Activated T-cell treated with anti-CD3 and anti-CD28 coated beads for 4 hours (primary cell): ENCODE results near the gene SPATA32.

Experiments
- DNase-seq: peaks from one replicate; pipeline ENCODE4 v3.0.0-alpha.2; 2020

The SPATA32 gene

DNA sequence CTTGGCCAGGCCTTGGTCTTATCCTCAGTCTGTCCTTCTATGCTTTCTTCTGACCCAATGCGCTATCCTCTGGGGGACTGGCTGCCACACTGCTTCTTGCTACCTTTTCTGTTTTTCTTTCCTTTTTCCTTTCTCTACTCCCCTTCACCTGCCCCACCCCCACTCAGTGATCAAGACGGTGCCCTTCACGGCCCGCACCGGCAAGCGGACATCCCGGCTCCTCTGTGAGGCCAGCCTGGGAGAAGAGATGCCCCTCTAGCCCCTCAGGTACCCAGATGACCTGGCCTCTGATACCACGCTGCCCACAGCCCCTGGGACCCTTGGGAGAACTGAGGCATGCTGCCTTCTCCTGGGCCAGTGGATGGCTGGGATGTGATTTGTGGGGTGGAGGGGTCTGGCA is 15.6 kb downstream of the SPATA32 start:
- DNase-seq: no peak

DNA sequence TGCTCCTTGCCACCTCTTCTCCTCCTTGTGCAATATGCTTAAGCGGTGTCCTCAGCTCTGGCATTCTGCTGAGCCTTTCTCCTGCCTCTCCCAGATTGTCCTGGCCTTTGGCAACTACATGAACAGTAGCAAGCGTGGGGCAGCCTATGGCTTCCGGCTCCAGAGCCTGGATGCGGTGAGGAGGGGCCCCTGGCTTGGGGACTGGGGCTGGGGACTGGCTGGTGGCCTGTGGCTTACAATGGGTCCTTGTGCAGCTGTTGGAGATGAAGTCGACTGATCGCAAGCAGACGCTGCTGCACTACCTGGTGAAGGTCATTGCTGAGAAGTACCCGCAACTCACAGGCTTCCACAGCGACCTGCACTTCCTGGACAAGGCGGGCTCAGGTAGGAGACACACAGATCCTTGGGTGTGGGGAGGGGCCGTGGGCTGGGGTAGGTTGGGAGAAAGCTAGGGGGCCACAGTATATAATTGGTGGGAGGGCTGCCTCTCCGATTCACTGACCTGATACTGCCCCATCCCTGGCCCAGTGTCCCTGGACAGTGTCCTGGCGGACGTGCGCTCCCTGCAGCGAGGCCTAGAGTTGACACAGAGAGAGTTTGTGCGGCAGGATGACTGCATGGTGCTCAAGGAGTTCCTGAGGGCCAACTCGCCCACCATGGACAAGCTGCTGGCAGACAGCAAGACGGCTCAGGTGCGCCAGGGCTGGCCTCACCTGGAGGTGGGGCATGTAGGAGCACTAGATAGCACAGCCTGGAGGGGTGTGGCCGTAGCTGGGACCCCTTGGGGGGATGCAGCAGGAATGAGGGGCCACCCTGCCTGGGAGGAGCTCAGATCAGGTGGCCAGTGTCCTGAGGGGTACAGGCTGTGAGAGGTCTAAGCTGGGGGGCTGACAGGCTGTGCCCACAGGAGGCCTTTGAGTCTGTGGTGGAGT is 16.9 kb downstream of the SPATA32 start:
- no peak for DNase-seq

DNA sequence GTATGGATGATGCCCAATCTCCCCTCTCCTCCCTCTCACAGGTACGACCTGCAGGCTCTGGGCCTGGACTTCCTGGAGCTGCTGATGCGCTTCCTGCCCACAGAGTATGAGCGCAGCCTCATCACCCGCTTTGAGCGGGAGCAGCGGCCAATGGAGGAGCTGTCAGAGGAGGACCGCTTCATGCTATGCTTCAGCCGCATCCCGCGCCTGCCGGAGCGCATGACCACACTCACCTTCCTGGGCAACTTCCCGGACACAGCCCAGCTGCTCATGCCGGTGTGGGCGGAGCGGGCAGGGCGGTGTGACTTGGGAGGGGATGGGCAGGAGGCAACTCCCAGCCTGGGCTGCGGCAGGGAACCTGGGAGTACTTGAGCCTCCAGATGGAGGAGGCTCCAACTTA is 18.1 kb downstream of the SPATA32 start:
- DNase-seq: no peak

DNA sequence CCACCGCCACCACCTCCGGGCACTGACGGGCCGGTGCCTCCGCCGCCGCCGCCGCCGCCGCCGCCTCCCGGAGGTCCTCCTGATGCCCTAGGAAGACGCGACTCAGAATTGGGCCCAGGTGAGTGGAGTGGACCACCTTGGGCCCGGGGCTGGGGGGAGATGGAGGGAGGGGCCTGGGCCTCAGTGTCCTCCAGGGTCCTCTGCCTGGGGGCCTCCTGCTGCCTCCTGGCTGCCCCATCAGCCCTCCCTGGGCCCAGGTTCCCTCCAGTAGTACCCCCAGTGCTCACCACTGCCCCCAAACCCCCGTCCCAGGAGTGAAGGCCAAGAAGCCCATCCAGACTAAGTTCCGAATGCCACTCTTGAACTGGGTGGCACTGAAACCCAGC is 19.9 kb downstream of the SPATA32 start:
- no peak for DNase-seq

DNA sequence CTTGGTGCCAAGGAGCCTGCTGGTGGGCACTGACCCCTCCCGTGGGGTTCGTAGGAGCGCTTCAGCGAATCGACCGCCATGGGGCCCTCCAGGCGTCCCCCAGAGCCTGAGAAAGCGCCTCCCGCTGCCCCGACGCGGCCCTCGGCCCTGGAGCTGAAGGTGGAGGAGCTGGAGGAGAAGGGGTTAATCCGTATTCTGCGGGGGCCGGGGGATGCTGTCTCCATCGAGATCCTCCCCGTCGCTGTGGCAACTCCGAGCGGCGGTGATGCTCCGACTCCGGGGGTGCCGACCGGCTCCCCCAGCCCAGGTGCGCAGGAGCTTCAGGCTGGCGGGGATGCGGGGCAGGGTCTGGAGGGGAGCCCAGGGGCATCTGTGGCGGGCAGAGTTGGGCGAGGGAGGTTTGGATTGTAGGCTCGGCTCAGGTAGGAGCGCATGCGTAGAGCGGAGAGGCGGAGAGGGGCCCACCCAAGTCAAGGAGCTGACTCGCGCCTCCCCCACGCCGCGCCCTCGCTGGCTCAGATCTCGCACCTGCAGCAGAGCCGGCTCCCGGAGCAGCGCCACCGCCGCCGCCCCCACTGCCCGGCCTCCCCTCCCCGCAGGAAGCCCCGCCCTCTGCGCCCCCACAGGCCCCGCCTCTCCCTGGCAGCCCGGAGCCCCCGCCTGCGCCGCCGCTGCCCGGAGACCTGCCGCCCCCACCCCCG is 20.4 kb downstream of the SPATA32 start:
- DNase-seq: no peak

DNA sequence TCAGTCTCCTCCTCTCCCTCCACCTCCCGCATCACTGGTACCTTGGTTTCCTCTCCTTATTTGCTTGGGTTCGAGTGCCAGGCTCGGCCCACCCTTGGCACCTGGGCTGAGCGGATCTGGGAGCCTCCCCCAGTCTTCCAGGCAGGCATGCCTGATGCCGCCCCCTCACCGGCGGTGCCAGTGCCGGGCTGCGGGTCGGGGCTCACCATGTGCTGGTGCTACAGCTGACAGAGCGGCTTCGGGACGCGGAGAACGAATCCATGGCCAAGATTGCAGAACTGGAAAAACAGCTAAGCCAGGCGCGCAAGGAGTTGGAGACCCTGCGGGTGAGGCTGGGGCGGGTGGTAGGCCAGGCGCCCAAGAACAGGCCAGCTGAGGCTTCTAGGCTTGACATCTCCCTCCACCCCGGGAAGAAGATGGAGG is 21.0 kb downstream of the SPATA32 start:
- DNase-seq: no peak

DNA sequence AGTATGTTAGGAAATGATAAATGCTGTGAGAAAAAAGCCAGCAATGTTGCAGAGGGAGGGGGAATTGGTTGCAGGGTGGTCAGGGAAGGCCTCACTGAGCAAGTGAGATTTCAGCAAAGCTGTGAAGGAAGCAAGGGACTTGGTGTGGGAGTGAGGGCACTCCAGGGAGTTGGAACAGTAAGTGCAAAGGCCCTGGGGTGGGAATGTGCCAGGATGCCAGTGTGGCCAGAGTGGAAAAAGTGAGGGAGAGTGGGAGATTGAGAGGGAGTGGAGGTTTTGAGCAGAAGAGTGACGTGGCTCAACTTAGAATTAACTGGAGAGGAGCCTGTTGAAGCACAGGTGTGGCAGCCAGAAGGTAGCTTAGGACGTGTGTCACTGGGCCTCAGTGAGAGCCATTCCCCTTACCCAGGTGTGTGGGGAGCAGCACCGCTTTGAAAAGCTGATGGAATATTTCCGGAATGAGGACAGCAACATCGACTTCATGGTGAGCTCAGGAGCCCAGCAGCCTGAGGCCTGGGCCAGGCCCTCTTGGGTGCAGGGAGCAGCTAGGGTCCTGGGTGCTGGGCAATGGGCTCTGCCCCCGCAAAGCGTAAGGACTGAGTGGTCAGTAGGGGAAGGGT is 23.6 kb downstream of the SPATA32 start:
- no peak for DNase-seq

DNA sequence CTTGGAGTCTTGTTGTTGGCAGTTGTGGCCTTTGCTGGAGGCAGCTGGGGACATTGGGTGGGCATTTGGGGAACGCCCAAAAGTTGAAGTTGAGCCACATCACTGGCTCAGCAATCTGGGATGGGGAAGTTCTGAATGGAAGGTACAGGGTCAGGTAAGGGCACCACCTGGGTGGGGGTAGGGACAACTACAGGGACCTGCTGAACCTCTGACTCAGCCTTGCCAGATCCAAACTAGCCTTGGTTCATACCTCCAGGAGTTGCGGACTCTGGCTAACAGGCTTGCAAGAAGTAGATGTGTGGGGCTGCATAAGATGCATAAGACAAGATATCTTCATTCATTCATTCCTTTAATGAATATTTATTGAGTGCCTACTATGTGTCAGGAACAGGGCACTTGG is 24.2 kb downstream of the SPATA32 start:
- no peak for DNase-seq

DNA sequence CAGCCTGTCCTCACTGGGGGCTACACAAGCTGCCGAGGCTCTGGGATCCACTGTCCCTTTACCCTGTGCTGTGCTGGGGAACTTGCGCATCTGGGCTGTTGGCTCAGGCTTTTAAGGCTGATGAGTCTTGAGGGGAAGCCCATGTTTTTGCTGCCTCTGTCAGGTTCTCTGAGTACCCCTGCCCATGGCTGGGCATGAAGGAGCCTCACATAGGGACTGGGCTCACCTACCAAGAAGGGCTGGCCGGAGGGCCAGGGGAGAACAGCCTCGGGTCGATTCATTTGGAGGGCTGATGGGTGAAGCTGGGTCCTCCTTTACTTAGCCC is 25.6 kb downstream of the SPATA32 start:
- no peak for DNase-seq

DNA sequence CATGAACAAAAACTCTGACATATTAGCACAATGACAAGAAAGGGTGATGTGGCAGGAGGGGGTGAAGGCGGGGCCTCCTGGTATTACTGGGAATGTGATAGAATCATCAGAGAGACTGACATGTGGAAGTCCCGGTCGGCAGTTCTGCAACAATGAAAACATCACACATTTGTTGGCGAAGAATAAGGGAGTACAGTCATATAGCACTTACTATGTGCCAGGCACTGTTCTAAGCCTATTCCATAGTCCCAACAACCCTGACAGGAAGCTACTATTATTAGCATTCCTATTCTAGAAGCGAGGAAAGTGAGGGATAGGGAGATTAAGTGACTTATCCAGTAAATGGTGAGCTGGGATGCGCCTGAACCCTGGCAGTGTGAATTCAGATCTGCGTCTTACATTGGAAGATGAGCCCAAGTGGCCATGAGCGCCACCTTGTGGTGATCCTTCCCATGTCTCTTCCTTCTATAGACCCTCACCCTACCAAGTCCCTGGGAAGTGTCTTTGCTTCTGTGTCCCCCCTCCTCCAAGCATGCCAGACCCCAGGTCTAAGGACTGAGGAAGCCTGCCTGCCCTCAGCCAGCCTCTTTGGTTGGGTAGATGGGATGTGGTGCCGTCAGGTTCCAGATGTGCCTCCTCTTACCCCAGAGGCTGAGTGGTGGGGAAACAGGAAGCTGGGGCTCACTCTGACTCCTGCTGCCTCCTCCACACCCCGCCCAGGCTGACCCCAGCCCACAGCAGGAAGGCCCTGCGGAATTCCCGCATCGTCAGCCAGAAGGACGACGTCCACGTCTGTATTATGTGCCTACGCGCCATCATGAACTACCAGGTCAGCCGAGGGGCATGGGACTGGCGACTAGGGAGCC is 26.2 kb downstream of the SPATA32 start:
- peak; percentile 78 for DNase-seq

DNA sequence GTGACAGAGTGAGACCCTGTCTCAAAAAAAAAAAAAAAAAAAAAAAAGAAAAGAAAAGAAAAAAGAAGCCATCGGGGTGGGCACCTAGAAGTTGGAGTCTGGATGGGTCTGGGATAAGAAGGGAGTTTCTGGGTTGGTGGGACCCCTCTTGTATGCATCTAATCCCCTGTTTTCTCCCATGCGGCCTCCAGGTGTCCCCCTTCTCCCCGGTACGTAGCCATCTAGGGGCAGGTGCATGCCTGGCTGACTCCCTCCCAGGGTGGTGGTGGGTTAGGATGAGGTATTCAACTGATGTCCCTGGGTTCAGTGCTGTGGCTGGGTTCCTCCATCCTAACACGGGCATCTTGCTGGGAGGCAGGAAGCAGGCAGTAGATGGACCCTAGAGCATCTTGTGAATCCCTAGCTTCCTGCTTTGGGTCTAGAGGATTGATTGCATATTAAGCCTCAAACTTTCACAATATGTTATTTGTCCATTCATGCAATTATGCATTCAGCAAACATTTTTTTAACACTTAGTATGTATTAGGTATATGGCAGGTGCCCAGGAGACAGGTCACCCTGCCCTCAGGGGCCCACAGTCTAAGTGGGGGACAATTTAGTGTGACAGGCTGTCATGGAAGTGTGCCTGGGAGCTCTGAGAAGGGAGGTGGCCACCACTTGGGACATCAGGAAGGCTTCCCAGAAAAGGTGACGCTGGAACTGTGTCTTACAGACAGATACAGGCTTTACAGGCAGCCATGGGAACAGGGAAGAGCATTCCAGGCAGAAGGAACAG is 27.1 kb downstream of the SPATA32 start:
- DNase-seq: no peak

DNA sequence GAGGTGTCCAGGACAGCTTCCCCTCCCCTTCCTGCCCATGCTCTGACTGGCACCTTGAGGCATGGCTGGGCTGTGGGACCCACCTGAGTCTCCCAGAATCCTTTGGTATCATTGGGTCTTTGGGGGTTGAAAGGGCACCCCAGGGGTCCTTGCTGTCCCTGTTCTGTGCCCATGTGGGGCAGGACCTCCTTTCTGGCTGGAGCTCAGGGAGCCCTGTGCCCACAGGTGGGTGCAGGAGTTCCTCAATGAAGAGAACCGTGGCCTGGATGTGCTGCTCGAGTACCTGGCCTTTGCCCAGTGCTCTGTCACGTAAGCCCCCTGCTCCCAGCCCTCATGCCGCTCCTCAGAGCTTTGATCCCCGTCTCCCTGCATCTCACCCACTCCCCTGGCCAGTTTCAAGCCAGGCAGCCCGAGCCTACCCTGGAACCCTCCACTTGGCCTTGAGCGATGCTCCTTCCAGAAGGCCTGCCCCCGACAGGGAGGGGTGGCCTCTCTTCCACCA is 28.4 kb downstream of the SPATA32 start:
- no peak for DNase-seq

DNA sequence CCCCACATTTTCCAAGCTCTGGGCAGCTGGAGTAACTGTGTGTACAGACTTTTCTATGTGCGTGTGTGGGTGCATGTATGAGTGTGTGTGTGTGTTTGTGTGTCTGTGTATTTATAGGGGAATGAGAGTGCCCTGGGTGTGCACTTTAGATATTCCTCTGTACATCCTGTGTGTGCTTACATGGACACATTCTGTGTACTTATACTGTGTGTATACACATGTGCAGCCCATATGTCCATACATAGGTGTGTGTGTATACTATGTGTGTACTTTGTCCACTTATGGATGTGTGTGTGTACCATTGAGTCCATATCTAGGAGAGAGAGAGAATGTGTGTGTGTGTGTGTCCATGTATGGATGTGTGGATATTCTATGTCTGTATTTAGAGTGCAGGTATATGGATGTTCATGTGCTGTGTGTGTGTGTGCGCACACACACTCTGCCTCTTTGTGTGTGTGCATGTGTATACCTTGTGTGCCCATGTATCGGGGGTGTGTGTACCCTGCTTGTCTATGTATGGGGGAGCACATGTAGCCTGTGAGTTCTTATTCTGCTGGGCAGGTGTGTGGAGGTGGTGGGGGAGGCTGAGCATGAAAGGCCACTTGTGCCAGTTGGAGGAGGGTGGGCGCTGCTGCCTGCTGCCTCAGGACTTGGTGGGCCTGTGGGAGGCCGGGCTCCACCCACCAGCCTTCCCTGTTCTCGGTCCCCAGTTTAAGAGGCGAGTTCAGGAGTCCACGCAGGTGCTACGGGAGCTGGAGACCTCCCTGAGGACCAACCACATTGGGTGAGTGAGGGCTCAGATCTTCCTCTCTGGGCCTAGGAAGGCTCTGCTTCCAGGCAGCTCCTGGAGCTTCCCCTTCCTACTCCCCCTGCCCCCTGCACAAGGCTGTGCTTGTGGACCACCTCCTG is 29.1 kb downstream of the SPATA32 start:
- no peak for DNase-seq

DNA sequence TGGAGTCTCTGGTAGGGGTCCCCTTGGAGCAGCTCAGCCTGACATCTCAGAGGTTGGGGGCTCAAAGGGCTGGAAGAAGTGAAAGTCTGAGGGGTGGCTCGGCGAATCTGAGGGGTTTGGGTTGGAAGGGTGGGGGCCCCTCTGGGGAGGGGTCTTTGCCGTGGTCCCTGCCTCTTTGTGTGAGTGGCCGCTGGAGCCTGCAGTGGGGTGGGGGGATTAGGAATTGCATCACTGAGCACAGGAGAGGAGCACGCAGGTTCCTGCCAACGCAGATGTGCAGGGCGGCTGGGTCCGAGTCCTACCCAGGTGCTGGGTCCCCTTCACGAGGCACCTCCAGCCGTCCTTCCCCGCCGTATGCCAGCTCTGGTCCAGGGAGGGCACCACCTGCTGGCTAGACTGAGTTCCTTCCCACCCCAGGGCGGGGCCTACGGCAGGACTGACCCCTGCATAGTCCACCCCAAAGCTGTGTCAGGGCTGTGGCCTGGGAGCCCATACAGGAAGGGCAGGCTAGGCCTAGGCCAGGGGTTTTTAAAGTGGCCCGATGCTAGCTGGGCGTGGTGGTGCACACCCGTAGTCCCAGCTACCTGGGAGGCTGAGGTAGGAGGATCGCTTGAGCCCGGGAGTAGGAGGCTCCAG is 30.3 kb downstream of the SPATA32 start:
- no peak for DNase-seq

DNA sequence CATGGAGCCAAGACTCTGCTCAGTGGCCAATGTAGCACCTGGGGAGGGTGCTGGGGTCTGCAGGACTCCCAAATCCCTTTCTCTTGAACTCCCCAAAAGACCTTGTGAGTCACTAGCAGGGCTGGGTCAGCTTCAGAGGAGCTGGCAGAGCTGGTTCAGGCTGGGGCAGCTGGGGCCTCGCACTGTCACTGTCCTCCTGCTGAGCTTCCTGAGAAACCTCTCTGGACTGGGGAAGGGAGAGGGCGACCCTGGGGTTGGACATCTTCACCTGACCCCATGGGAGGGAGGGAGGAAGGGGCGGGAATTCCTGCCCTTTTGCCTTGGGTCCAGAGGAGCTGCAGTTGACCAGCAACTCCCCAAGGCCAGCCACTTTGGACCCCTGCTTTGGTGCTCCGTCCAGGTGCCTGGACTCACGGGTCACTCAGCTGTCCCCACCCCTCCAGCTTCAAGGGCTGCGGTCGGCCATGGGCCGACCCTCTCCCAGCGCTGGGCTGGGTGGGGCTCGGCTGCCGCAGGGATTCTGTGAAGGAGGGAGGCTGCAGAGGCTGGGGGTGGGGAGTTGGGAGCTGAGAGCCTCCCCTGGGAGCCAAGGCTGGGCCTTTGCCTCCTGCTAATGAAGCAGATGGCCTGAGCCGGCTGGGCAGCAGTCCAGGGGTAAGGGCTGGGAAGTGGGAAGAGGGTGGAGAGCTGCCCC is 31.0 kb downstream of the SPATA32 start:
- no peak for DNase-seq

DNA sequence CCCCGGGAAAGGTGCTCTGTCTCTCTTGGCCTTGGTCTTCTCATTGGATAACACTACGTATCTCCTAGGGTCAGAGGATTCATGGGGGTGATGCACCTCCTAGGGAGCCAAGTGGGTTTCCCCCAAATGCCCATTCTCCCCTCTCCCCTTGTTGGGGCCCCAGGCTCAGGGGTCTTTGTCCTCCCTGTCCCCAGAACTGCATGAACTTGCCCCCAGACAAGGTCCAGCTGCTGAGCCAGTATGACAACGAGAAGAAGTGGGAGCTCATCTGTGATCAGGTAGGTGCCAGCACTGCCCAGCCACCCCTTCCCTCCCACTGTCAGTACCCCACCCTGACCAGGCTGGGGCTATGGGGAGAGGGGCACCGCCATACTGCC is 31.5 kb downstream of the SPATA32 start:
- no peak for DNase-seq

DNA sequence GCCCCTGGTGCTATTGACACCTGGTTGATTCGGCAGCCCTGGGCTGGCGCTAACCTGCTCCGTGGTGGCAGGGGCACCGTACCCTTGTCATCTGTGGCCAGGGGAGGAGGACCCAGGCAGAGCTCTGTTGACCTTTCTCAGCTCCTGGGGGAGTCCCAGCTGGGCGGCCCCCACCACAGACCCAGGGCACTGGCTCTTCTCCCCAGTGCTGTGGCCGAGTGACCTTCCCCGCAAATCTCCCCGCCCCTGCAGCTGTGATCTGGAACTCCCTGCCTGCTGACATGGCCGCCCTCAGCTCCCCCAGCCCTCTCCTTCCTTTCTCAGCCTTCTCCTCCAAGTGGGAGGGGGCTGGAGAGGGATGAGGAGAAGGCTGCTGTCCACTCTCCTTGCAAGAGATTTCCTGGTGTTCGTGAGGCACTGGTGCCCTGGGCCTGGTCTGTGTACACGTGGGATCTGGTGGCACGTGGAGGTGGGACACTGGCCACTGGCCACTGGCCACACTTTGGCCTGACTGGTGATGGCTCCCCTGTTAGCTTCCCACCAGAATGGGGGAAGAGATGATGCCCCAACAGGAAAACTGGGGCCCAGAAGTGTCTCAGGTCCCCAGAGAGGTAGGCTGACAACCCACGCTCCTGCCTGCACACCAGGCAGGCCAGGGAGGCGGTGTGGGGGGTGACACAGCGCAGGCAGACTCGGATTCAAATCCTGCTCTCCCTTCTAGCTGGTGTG is 32.0 kb downstream of the SPATA32 start:
- no peak for DNase-seq

DNA sequence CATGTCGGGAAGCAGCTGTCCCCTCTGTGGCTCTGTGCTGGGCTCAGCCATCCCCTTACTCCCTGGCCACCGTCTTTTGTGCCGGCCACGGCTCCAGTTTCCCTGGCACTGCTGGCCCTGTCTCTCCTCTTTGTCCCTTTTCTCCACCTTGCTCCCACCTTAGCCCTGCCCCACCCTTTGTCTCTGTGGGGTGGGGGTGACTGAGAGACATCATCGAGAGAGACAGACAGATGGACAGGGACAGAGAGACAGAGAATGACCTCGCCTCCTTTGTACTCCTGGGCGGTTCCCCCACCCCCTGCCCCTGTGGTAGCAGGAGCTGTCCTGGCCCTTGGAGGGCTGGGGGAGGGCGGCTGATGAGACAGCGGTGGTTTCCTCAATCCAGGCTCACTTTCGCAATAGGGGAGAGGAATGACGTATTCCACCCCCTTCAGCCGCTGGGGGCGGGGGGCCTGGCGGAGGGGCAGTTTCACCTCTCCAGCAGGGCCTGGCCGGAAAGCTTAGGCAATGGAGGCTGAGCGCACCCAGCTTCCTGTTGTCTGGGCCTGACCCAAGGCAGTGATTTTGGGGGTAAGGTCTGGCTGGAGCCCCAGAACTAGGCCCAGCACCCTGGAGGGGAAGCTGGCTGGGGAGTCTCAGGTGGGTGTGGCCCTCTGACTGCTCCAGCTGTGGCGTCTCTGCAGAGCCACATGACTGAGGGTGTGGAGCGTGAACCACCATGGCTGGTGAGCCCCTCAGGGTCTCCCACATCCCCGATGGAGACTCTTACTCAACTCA is 32.9 kb downstream of the SPATA32 start:
- peak; percentile 66 for DNase-seq
